Keratinocyte (primary cell): ENCODE data around the gene AQP6. TPM values are rescaled to one million over a fixed set of nuclear protein-coding genes. Genes with fewer than 3 reads are reported as not detected.
A peak's percentile ranks its signal among the peaks of the same experiment; 100 is the strongest.

ENCODE experiments used
- DNase-seq: peaks from one replicate; pipeline ENCODE4 v3.0.0-alpha.2; 2011; ENCODE audit warnings: low read depth, missing footprints, low spot score
- FAIRE-seq: peaks from 2 replicates; lab custom pipeline; 2011; peaks lifted over from hg19 to GRCh38; lab: Jason Lieb, UNC
- H2AFZ ChIP-seq: 2 replicates; pipeline ENCODE4 v1.6.0; 2012; ENCODE audit warnings: low read length, control low read depth, inconsistent platforms; ENCODE audit not compliant: control insufficient read depth
- H3K27ac ChIP-seq: 2 replicates; pipeline ENCODE4 v1.5.1; 2011; ENCODE audit warnings: low read length; ENCODE audit not compliant: control insufficient read depth, insufficient read depth
- H3K27me3 ChIP-seq: 3 replicates; pipeline ENCODE4 v1.6.0; 2011; ENCODE audit warnings: low read length; ENCODE audit not compliant: control insufficient read depth, insufficient read depth; ENCODE audit errors: extremely low read depth
- H3K36me3 ChIP-seq, 2 experiments: 2 replicates in 1 of 2; 3 replicates in 1 of 2; pipeline ENCODE4 v1.5.1; 2011; ENCODE audit warnings: low read length in 2 of 2, mild to moderate bottlenecking in 1 of 2; ENCODE audit not compliant: control insufficient read depth in 2 of 2, insufficient read depth in 2 of 2; ENCODE audit errors: extremely low read depth in 1 of 2
- H3K4me1 ChIP-seq: 3 replicates; pipeline ENCODE4 v1.5.1; 2011; ENCODE audit warnings: low read length; ENCODE audit not compliant: control insufficient read depth, insufficient read depth; ENCODE audit errors: extremely low read depth
- H3K4me2 ChIP-seq: 3 replicates; pipeline ENCODE4 v1.6.0; 2011; ENCODE audit warnings: low read depth, low read length; ENCODE audit not compliant: control insufficient read depth, insufficient read depth; ENCODE audit errors: extremely low read depth
- H3K4me3 ChIP-seq, 3 experiments: fragments of 200-600 bp in 1 of 3; sonication (generic) in 1 of 3; 2 replicates in 2 of 3; 3 replicates in 1 of 3; pipeline ENCODE4 v1.5.1; 2011 to 2016; ENCODE audit warnings: low read length in 3 of 3, mild to moderate bottlenecking in 3 of 3, control low read depth in 2 of 3, inconsistent platforms in 1 of 3, low read depth in 1 of 3, mixed read lengths in 1 of 3, mixed run types in 1 of 3, moderate library complexity in 1 of 3; ENCODE audit not compliant: control insufficient read depth in 2 of 3, insufficient read depth in 2 of 3; ENCODE audit errors: extremely low read depth in 1 of 3
- H3K79me2 ChIP-seq: 2 replicates; pipeline ENCODE4 v1.6.0; 2012; ENCODE audit warnings: low read length; ENCODE audit not compliant: control insufficient read depth, insufficient read depth
- H3K9ac ChIP-seq: 3 replicates; pipeline ENCODE4 v1.6.0; 2011; ENCODE audit warnings: low read length; ENCODE audit not compliant: control insufficient read depth, insufficient read depth; ENCODE audit errors: extremely low read depth
- H3K9me1 ChIP-seq: 3 replicates; pipeline ENCODE4 v1.6.0; 2011; ENCODE audit warnings: low read length; ENCODE audit not compliant: control insufficient read depth, insufficient read depth; ENCODE audit errors: extremely low read depth
- H3K9me3 ChIP-seq: 2 replicates; pipeline ENCODE4 v1.5.1; 2012; ENCODE audit warnings: low read depth, low read length; ENCODE audit not compliant: control insufficient read depth
- H4K20me1 ChIP-seq: 3 replicates; pipeline ENCODE4 v1.6.0; 2011; ENCODE audit warnings: low read length; ENCODE audit not compliant: control insufficient read depth, insufficient read depth; ENCODE audit errors: extremely low read depth
- EZH2 ChIP-seq: IDR thresholded peaks from one replicate; pipeline ENCODE4 v1.6.1; 2012; ENCODE audit warnings: inconsistent platforms, mild to moderate bottlenecking, low read length, moderate library complexity
- dilution Hi-C: fragments of 300-500 bp; cut with MboI; formaldehyde crosslinking; loops from one replicate; pipeline ENCODE4 v1.7.0; 2020; ENCODE audit warnings: low sequenced_read_pairs; ENCODE audit not compliant: extremely low pct_ligation_motif_present
- polyA plus RNA-seq, 5 experiments: library from polyadenylated mRNA; depleted of rRNA in 3 of 5; stranded (reverse) in 3 of 5; stranded (forward) in 1 of 5; unstranded in 1 of 5; fragments of >200 nt; gene quantifications; 1 replicate in 1 of 5; 2 replicates in 3 of 5; 3 replicates in 1 of 5; pipeline versions ENCODE4 v1.2.1 to v1.2.3, GENCODE V29; 2011 to 2012; ENCODE audit warnings: missing spikeins in 2 of 5, low read depth in 1 of 5, low replicate concordance in 1 of 5
- TF ChIP-seq, protein P1 (sequence below), 3 experiments: IDR thresholded peaks in 1 of 3; conservative IDR thresholded peaks in 1 of 3; optimal IDR thresholded peaks in 1 of 3; 2 replicates in 2 of 3; 3 replicates in 1 of 3; pipeline versions ENCODE3 to v1.5.1; 2011; ENCODE audit warnings: low read length in 3 of 3, mild to moderate bottlenecking in 3 of 3, moderate library complexity in 2 of 3, control low read depth in 1 of 3, inconsistent platforms in 1 of 3; ENCODE audit not compliant: insufficient read depth in 2 of 3; ENCODE audit errors: extremely low read depth in 1 of 3

The AQP6 gene
- polyA plus RNA-seq, 1 donor (not counting 4 experiments of a cell fraction or from before 2014, with no cell fraction given): 0.45 TPM

DNA sequence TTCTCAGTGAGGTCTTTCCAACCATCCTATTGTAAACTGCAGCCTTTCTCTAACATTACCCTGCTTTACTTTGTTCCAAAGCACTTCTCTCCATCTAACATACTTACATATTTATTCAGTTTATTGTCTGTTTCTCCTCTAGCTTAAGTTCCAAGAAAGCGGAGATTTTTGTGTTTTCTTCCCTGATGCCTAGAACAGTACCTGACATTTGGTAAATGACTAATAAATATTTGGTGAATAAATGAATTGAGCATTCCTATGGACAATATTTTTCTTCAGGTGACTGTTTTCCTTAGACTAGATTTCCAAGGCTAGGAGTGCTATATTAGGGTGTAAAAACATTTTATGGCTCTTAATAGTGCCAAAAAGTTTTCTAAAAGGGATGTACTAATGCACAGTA, 50.2 kb downstream of the AQP6 start:
- H3K4me2 ChIP-seq: no peak overlapping the region
- dilution Hi-C loops: no loop called here
- no peaks in the 10 kb centered on the region for H4K20me1 ChIP-seq
- H3K36me3 ChIP-seq: peaks cover 0 to 7% of the 10 kb centered on the region in 2 experiments
- FAIRE-seq (no peak), DNase-seq (no peak)
- TF ChIP-seq, protein P1, sequence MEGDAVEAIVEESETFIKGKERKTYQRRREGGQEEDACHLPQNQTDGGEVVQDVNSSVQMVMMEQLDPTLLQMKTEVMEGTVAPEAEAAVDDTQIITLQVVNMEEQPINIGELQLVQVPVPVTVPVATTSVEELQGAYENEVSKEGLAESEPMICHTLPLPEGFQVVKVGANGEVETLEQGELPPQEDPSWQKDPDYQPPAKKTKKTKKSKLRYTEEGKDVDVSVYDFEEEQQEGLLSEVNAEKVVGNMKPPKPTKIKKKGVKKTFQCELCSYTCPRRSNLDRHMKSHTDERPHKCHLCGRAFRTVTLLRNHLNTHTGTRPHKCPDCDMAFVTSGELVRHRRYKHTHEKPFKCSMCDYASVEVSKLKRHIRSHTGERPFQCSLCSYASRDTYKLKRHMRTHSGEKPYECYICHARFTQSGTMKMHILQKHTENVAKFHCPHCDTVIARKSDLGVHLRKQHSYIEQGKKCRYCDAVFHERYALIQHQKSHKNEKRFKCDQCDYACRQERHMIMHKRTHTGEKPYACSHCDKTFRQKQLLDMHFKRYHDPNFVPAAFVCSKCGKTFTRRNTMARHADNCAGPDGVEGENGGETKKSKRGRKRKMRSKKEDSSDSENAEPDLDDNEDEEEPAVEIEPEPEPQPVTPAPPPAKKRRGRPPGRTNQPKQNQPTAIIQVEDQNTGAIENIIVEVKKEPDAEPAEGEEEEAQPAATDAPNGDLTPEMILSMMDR (optimal IDR thresholded peaks at IDR 0.05 in 1 of 3, IDR thresholded peaks at IDR 0.05 in 1 of 3, conservative IDR thresholded peaks at IDR 0.05 in 1 of 3; ENCODE audit: extremely low read depth in 1 of 3, insufficient read depth in 2 of 3, low read length in 3 of 3): no peak
- TF ChIP-seq EZH2: no peak
- H3K4me3 ChIP-seq: no peak overlapping the region
- H3K9me3 ChIP-seq: no peaks in the 10 kb centered on the region
- H3K9me1 ChIP-seq: no peaks in the 10 kb centered on the region
- H3K79me2 ChIP-seq: peaks cover 72% of the 10 kb centered on the region
- H3K27me3 ChIP-seq: no peaks in the 10 kb centered on the region
- H3K4me1 ChIP-seq: peaks cover 8% of the 10 kb centered on the region
- no peak overlapping the region for H2AFZ ChIP-seq
- no peak overlapping the region for H3K9ac ChIP-seq
- no peak overlapping the region for H3K27ac ChIP-seq

DNA sequence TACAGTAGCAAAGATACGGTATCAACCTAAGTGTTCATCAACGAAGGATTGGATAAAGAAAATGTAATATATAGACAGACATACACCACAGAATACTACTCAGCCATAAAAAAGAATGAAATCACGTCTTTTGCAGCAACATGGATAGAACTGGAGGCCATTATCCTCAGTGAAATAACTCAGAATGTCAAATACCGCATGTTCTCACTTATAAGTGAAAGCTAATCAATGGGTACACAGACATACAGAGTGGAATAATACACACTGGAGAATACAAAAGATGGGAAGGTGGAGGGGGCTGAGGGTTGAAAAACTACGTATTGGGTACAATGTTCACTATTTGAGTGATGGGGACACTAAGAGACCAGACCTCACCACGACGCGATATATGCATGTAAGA, 51.5 kb downstream of the AQP6 start:
- Histone ChIP-seq H3K27ac (peak overlapping the region; percentile 75), H2AFZ (no peak overlapping the region), H3K4me1 (peaks cover 8% of the 10 kb centered on the region), H3K27me3 (no peaks in the 10 kb centered on the region), H3K9me3 (no peaks in the 10 kb centered on the region), H3K4me2 (peak overlapping the region; percentile 96), H3K9ac (peak overlapping the region; percentile 81), H3K36me3 (peaks cover 0 to 7% of the 10 kb centered on the region in 2 experiments), H3K9me1 (no peaks in the 10 kb centered on the region), H4K20me1 (no peaks in the 10 kb centered on the region), H3K4me3 (peak overlapping the region; percentile 69 to 93 (median 87)), H3K79me2 (peaks cover 60% of the 10 kb centered on the region)
- no peak for DNase-seq
- no peak for TF ChIP-seq EZH2
- TF ChIP-seq, protein P1 (optimal IDR thresholded peaks at IDR 0.05 in 1 of 3, IDR thresholded peaks at IDR 0.05 in 1 of 3, conservative IDR thresholded peaks at IDR 0.05 in 1 of 3; ENCODE audit: extremely low read depth in 1 of 3, insufficient read depth in 2 of 3, low read length in 3 of 3): no peak
- no peak for FAIRE-seq
- dilution Hi-C loops: no loop called here
